Measurements from ENCODE around the gene CTPS1. TPM values are rescaled to one million over a fixed set of nuclear protein-coding genes. Genes with fewer than 3 reads are reported as not detected.

CTPS1 gene
- total and polyA plus RNA-seq, 8 donors: 6.4 to 45.5 (median 23.1) TPM

DNA sequence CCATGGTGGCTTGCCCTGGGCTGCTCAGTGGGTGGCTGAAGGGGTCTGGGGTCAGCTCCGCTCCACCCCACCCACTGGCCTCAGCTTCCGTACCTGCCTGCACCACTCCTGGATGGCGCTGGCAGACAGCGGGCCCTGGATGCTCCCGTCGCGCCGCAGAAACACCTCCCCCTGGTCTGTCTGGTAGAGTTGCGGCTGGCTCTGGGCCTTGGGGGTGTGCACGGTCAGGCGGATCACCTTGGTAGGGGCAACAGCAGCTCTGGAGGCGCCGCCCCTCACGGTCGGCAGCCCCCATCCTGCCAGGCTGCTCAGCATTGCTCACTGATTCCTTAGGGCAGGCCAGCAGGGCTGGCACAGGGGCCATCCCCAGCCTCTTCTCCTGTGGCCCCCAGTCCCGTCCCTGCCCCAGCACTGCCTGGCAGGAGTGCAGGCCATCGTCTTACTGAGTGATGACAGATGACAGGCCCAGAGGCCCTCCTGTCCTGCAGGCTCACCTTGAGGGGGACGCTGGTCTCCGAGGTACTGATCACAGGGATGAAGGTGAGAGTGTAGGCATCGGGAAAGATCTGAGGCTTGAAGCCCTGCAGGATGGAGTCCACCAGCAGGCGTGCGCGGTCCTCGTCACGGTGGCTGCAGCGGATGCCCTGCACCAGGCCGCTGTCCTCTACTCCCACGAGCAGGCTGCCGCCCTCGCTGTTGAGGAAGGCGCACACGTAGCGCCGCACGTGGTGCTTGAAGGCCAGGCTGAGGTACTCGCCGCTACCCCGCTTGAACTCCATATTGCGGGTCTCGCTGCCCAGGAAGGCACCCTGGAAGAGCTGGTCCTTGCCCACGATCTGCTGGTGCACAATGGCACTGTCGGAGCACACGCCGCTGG, 37.9 kb downstream of the CTPS1 start:
- Histone ChIP-seq H3K4me1 (peaks cover 0 to 41% (median 17%) of the 10 kb centered on the region in 4 donors), H3K9me3 (no peaks in the 10 kb centered on the region), H3K27ac (no peak overlapping the region), H3K36me3 (peaks cover 0 to 48% (median 38%) of the 10 kb centered on the region in 4 donors), H3K4me3 (no peak overlapping the region), H3K27me3 (no peaks in the 10 kb centered on the region)
- no peak for DNase-seq
- WGBS, 5 donors: 94 to 97% (median 95%) methylated on average over 32 to 44 of the region's 44 CpGs
- no peak for TF ChIP-seq POLR2AphosphoS5 (IDR thresholded peaks at IDR 0.05)
- no peak for TF ChIP-seq POLR2A (IDR thresholded peaks at IDR 0.05)
- intact Hi-C loops (cut with DNase I; ENCODE audit: low total_unique reads): no loop called here

DNA sequence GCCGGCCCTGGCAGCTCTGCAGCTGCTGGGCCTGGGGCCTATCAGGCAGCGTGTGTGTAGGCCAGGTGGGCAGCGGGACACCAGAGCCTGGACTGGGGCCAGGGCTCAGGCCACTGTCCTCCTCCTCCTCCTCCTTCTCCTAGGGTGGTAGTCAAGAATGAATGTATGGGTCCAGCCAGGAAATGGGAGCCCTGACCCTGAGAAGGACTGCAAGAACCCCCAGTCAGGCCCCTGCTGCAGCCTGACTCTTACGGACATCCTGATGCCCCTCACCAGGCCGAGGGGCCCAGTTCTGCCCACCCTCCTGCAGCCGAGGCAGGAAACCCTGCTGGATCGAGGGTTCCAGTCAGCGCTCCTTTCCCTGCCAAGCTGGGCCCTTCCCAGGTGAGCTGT, 38.5 kb downstream of the CTPS1 start:
- Histone ChIP-seq H3K4me1 (peaks cover 0 to 41% (median 17%) of the 10 kb centered on the region in 4 donors), H3K27ac (no peak overlapping the region), H3K4me3 (no peak overlapping the region), H3K27me3 (no peaks in the 10 kb centered on the region), H3K36me3 (peaks cover 0 to 46% (median 31%) of the 10 kb centered on the region in 4 donors), H3K9me3 (no peaks in the 10 kb centered on the region)
- no peak for TF ChIP-seq POLR2AphosphoS5 (IDR thresholded peaks at IDR 0.05)
- TF ChIP-seq EP300 (IDR thresholded peaks at IDR 0.05): no peak
- no peak for TF ChIP-seq POLR2A (IDR thresholded peaks at IDR 0.05)
- TF ChIP-seq, protein P1, sequence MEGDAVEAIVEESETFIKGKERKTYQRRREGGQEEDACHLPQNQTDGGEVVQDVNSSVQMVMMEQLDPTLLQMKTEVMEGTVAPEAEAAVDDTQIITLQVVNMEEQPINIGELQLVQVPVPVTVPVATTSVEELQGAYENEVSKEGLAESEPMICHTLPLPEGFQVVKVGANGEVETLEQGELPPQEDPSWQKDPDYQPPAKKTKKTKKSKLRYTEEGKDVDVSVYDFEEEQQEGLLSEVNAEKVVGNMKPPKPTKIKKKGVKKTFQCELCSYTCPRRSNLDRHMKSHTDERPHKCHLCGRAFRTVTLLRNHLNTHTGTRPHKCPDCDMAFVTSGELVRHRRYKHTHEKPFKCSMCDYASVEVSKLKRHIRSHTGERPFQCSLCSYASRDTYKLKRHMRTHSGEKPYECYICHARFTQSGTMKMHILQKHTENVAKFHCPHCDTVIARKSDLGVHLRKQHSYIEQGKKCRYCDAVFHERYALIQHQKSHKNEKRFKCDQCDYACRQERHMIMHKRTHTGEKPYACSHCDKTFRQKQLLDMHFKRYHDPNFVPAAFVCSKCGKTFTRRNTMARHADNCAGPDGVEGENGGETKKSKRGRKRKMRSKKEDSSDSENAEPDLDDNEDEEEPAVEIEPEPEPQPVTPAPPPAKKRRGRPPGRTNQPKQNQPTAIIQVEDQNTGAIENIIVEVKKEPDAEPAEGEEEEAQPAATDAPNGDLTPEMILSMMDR (IDR thresholded peaks at IDR 0.05): no peak
- 85 to 96% (median 93%) methylated on average over 6 to 8 of the region's 8 CpGs for WGBS, 5 donors
- intact Hi-C loops (cut with DNase I; ENCODE audit: low total_unique reads): no loop called here
- no peak for DNase-seq

DNA sequence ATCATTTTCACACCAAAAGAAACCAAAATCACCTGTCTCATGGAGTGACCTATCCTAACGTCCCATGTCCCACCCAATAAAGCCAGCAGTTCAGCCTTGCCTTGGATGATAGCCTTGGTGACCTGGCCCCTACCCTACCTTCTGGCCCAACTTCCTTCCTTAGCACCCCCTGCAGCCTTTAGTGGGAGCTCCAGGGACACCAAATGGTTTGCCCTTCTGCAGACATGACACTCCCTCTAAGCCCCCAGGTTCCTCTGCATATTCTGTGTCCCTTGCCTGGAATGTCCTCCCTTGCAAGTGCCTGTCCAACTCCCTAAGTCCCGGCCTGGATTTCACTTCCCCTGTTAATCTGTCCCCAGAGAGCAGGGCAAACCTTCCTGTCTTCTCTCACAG, 39.9 kb downstream of the CTPS1 start:
- TF ChIP-seq EP300 (IDR thresholded peaks at IDR 0.05): no peak
- TF ChIP-seq, protein P1 (IDR thresholded peaks at IDR 0.05): no peak
- TF ChIP-seq POLR2AphosphoS5 (IDR thresholded peaks at IDR 0.05): no peak
- TF ChIP-seq POLR2A (IDR thresholded peaks at IDR 0.05): no peak
- H3K4me3 ChIP-seq: no peak overlapping the region
- H3K9me3 ChIP-seq: no peaks in the 10 kb centered on the region
- H3K4me1 ChIP-seq: peaks cover 0 to 30% (median 16%) of the 10 kb centered on the region in 4 donors
- WGBS, 5 donors: 58 to 79% (median 69%) methylated on average over 2 of the region's 2 CpGs
- peaks cover 0 to 35% (median 32%) of the 10 kb centered on the region in 4 donors for H3K36me3 ChIP-seq
- no peaks in the 10 kb centered on the region for H3K27me3 ChIP-seq
- no peak overlapping the region for H3K27ac ChIP-seq
- intact Hi-C loops (cut with DNase I; ENCODE audit: low total_unique reads): no loop called here
- DNase-seq: no peak

DNA sequence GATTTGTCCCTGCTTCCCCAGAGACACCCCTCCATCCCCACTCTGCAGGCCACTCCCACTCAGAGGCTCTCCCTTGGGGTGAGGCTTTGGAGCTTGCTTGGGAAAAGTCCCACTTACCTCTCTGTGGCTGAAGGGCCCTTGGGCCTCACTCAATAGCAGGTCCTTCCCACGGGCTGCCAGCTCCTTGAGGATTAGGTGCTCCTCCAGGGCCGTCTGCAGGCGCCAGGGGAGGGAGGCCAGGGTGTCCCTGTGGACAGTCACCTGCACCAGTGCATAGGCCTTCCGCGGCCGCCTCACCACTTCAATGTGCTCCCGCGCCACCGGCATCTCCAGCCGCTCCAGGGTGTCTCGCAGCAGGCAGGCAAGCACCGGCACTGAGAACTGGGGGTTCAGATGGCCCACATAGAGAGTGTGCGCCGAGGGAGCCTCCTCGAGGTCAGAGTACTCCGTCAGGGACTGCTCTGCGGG, 40.6 kb downstream of the CTPS1 start:
- H3K4me1 ChIP-seq: peaks cover 0 to 22% (median 12%) of the 10 kb centered on the region in 4 donors
- WGBS, 5 donors: 73 to 93% (median 91%) methylated on average over 6 to 17 of the region's 17 CpGs
- no peaks in the 10 kb centered on the region for H3K27me3 ChIP-seq
- no peak overlapping the region for H3K27ac ChIP-seq
- DNase-seq: no peak
- intact Hi-C loops (cut with DNase I; ENCODE audit: low total_unique reads): no loop called here
- no peaks in the 10 kb centered on the region for H3K9me3 ChIP-seq
- no peak overlapping the region for H3K4me3 ChIP-seq
- TF ChIP-seq EP300 (IDR thresholded peaks at IDR 0.05) (no peak), POLR2AphosphoS5 (IDR thresholded peaks at IDR 0.05) (no peak), POLR2A (IDR thresholded peaks at IDR 0.05) (no peak)
- TF ChIP-seq, protein P1 (IDR thresholded peaks at IDR 0.05): no peak
- H3K36me3 ChIP-seq: peaks cover 0 to 43% (median 40%) of the 10 kb centered on the region in 4 donors
